Retinal pigment epithelial cell (primary cell): Measurements from ENCODE around the gene C5orf47.

Source experiments
- DNase-seq: peaks from one replicate; pipeline ENCODE4 v3.0.0-alpha.2; 2010; ENCODE audit warnings: low read depth
- H3K4me3 ChIP-seq: 2 replicates; pipeline ENCODE4 v1.5.1; 2011; ENCODE audit warnings: mild to moderate bottlenecking, low read length, control low read depth, moderate library complexity
- TF ChIP-seq, protein P1 (sequence below): conservative IDR thresholded peaks from 2 replicates; pipeline ENCODE4 v1.5.1; 2011; ENCODE audit warnings: low read depth, low read length, control low read depth, inconsistent platforms

C5orf47 gene

DNA sequence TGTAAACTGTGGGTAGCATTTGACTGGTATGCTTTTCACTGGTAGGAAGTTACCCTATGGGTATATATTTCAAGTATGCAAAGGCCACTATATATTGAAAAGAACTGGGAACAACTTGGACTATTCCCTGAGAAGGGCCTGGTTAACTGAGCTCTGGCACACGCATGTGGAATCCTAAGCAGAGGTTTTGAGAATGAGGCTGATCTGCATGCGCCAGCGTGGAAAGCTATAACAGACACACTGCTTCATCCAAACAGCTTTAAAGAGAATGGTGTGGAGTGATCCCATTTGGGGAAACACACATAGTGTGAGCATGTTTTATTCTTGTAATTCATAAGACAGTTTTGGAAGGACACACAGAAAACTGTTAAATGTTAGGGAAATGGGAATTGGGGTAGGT lies 64.9 kb downstream of the C5orf47 start:
- TF ChIP-seq, protein P1, sequence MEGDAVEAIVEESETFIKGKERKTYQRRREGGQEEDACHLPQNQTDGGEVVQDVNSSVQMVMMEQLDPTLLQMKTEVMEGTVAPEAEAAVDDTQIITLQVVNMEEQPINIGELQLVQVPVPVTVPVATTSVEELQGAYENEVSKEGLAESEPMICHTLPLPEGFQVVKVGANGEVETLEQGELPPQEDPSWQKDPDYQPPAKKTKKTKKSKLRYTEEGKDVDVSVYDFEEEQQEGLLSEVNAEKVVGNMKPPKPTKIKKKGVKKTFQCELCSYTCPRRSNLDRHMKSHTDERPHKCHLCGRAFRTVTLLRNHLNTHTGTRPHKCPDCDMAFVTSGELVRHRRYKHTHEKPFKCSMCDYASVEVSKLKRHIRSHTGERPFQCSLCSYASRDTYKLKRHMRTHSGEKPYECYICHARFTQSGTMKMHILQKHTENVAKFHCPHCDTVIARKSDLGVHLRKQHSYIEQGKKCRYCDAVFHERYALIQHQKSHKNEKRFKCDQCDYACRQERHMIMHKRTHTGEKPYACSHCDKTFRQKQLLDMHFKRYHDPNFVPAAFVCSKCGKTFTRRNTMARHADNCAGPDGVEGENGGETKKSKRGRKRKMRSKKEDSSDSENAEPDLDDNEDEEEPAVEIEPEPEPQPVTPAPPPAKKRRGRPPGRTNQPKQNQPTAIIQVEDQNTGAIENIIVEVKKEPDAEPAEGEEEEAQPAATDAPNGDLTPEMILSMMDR, result no peak
- no peak overlapping the region for H3K4me3 ChIP-seq
- DNase-seq, result no peak
